Skeletal muscle satellite cell (primary cell): Measurements from ENCODE around the gene DPP9.

Experiments used
- H3K27me3 ChIP-seq: 2 replicates; pipeline ENCODE4 v1.7.0; 2013; ENCODE audit warnings: low read length; ENCODE audit not compliant: control insufficient read depth, insufficient read depth
- H3K36me3 ChIP-seq: 2 replicates; pipeline ENCODE4 v1.7.0; 2013; ENCODE audit warnings: mild to moderate bottlenecking, control low read depth, low read length; ENCODE audit not compliant: insufficient read depth
- H3K4me1 ChIP-seq: 2 replicates; pipeline ENCODE4 v1.7.0; 2013; ENCODE audit warnings: low read length; ENCODE audit not compliant: control insufficient read depth, insufficient read depth
- H3K4me2 ChIP-seq: 2 replicates; pipeline ENCODE4 v1.7.0; 2013; ENCODE audit warnings: mild to moderate bottlenecking, low read length
- H3K4me3 ChIP-seq: 2 replicates; pipeline ENCODE4 v1.7.0; 2013; ENCODE audit warnings: low read length
- H3K9ac ChIP-seq: 2 replicates; pipeline ENCODE4 v1.7.0; 2013; ENCODE audit warnings: mild to moderate bottlenecking, low read depth, low read length, moderate library complexity
- H3K9me3 ChIP-seq: replicated peaks from 2 replicates; pipeline ENCODE4 v1.7.0; 2013; ENCODE audit warnings: mild to moderate bottlenecking, control low read depth, low read length

The DPP9 gene

DNA sequence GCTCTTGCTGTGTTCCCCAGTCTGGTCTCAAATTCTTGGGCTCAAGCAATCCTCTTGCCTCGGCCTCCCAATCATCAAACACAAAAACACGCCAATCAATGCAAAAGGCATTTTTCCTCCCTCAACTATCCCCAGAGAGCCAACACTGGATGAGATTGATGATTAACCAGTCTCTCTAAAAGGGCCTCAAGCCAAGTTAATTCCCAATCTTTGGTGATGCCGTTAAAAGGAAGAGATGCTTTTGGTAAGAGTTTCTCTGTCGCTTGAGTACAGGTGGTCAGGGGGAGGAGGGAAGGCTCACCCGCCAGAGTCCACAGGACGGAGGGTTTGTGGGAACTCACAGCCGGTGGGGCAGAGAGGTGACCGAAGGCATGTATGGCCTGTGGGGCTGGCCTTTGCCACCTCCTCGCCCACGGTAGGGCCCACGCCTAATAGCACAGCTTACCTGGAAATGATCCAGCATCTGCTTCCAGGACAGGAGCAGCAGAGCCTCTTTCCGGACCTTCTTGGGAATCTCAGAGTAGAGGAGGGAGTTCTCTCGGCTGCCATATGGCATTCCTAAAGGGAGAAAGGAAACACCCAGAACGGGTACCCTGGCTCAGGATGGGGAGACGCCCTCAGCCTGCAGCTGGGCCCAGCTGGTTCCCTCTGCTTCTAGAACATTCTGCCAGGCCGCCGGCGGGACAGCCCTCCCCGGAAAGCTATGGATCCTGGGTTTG, 18.1 kb downstream of the DPP9 start:
- Histone ChIP-seq H3K36me3 (peaks cover 58% of the 10 kb centered on the region), H3K4me1 (peaks cover 62% of the 10 kb centered on the region), H3K4me3 (no peak overlapping the region), H3K4me2 (no peak overlapping the region), H3K27me3 (no peaks in the 10 kb centered on the region), H3K9ac (peak overlapping the region; percentile 6), H3K9me3 (no peaks in the 10 kb centered on the region)

DNA sequence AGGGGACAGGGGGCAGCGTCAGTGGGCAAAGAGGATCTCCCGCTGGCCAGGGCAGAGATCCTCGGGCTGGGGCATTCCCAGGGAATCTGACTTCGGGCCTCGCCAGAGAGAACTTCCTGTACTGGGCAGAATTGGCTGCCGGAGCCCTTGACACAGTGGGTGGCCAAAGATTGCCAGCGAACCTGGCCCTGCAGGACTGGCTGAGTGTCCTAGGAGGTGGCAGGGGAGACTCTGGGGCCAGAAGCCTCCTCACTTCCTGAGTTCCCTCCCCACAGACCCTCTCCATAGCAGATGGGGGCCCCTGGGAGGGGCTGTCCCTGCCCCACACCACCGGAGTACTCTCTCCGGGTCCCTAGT, 19.3 kb downstream of the DPP9 start:
- Histone ChIP-seq H3K36me3 (peaks cover 64% of the 10 kb centered on the region), H3K4me2 (no peak overlapping the region), H3K27me3 (no peaks in the 10 kb centered on the region), H3K4me3 (no peak overlapping the region), H3K4me1 (peaks cover 49% of the 10 kb centered on the region), H3K9me3 (no peaks in the 10 kb centered on the region), H3K9ac (peak overlapping the region; percentile 42)

DNA sequence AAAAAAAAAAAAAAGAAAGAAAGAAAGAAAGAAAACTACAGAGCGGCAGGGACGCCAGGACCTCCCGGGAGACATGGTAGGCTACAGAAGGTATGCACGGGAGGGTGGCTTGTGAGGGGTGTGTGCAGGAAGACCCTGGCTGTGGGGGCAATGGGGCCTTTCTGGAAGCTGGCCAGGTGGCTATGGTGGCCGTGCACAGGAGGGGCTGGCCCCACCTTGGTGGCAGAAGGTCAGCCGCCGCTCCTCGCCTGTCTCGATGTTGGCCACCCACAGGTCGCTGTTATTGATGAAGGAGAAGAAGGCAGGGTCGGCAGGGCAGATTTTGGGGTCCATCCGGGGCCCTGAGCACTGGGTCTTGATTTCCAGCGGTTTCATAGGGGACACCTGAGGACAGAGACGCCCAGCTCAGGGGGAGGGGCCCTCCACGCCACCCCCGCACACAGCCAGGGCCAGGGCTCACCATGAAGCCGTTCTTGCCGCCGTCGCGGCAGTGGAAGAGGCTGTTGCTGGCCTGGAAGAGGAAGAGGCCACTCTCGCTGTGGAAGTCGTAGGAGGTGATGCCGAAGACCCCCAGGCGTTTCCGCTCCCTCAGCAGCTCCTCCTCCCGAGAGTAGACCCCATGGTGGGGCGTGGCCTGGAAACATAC, 19.8 kb downstream of the DPP9 start:
- Histone ChIP-seq H3K9ac (peak overlapping the region; percentile 42), H3K27me3 (no peaks in the 10 kb centered on the region), H3K4me2 (no peak overlapping the region), H3K4me1 (peaks cover 44% of the 10 kb centered on the region), H3K36me3 (peaks cover 66% of the 10 kb centered on the region), H3K9me3 (no peaks in the 10 kb centered on the region), H3K4me3 (no peak overlapping the region)

DNA sequence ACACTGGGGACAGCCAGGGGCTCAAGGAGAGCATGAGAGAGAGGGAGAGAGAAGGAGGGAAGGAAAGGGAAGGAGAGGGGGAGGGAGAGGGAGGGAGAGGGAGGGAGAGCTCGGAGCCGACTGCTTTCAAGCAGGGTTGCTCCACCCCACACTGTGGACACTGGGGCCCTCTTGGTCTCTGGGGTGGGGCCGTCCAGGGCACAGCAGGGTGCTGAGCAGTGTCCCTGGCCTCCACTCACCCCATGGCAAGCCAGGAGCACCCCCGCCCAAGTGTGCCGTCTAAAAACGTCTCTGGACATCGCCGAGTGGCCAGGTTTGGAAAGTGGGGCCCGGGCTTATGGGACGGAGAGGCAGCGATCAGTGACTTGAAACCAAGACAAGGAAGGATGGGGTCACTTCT, 20.9 kb downstream of the DPP9 start:
- Histone ChIP-seq H3K4me1 (peaks cover 34% of the 10 kb centered on the region), H3K9ac (no peak overlapping the region), H3K4me2 (no peak overlapping the region), H3K9me3 (no peaks in the 10 kb centered on the region), H3K27me3 (no peaks in the 10 kb centered on the region), H3K36me3 (peaks cover 74% of the 10 kb centered on the region), H3K4me3 (no peak overlapping the region)

DNA sequence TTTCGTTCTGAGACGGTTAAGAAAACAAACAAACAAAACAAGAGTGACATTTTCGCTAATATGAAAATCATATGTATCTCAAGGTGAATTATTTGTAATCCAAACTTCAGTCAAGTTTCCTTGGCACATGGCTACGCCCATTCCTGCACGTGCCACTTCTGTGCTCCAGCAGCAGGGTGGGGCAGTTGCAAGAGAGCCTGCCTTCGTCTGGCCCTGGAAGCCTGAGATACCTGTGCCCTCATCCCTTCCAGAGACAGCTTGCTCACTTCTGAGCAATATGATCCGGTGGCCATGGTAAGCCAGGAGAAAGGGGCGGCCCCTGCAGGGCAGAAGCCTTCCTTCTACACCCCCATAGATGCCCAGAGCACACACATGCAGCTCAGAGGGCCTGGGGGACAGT, 22.1 kb downstream of the DPP9 start:
- Histone ChIP-seq H3K27me3 (no peaks in the 10 kb centered on the region), H3K9me3 (no peaks in the 10 kb centered on the region), H3K4me2 (no peak overlapping the region), H3K4me3 (no peak overlapping the region), H3K4me1 (peaks cover 34% of the 10 kb centered on the region), H3K9ac (no peak overlapping the region), H3K36me3 (peaks cover 75% of the 10 kb centered on the region)

DNA sequence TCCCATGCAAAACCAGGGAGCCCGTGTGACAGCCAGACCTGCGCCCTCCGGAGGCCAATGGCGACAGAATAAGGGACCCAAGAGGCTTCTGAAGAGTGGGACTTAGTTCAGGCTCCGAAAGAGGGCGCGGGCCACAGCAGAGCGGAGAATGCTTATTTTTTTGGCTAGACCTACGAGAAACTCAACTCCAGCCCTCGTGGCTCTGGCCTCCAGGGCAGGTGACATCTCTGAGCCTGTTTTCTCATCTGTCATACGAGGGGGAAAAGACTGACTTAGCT, 23.0 kb downstream of the DPP9 start:
- no peak overlapping the region for H3K4me2 ChIP-seq
- H3K36me3 ChIP-seq, result peaks cover 74% of the 10 kb centered on the region
- H3K27me3 ChIP-seq, result no peaks in the 10 kb centered on the region
- H3K9me3 ChIP-seq, result no peaks in the 10 kb centered on the region
- H3K4me1 ChIP-seq, result peaks cover 38% of the 10 kb centered on the region
- no peak overlapping the region for H3K4me3 ChIP-seq
- H3K9ac ChIP-seq, result no peak overlapping the region

DNA sequence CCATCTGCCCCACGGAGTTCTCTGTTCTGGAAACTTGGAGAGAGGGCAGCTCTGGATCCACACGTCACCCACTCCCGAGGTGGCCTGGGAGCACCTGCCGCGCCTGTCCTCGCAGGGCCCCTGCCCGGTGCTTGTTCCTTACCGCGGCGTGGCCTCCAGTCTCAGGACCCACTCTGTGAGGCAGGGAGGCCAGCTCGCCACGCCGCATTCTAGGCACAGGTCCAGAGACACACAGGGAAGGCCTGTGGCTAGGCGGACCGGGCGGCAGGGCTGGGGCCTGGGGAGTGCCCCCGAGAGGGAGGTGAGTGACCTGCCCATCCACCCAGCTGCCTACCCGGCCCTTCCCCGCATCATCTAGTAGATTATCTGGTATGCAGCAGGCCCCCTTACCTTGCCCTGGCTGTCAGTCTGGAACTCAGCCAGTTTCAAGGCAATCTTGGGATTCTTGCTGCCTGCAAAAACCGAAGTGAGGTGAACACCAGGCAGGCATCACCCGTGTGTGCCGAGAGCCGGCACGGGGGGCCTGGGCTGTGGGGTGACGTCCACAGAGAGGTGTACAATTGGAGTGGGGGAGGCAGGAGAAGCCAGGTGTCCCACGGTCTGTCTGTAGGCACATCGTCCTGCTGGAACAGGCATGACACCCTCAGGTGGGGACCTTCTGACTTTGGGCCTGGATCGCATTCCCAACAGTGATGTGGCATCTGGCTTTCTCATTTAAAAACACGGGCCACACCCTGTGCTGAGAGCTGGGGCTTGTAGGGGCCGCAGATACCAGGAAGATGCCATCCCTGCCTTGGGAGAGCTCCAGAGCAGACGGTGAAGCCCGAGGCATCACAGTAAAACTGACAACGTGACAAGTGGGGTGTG, 23.6 kb downstream of the DPP9 start:
- H3K36me3 ChIP-seq, result peaks cover 73% of the 10 kb centered on the region
- no peaks in the 10 kb centered on the region for H3K27me3 ChIP-seq
- peaks cover 38% of the 10 kb centered on the region for H3K4me1 ChIP-seq
- no peak overlapping the region for H3K4me2 ChIP-seq
- no peak overlapping the region for H3K4me3 ChIP-seq
- H3K9me3 ChIP-seq, result no peaks in the 10 kb centered on the region
- H3K9ac ChIP-seq, result no peak overlapping the region

DNA sequence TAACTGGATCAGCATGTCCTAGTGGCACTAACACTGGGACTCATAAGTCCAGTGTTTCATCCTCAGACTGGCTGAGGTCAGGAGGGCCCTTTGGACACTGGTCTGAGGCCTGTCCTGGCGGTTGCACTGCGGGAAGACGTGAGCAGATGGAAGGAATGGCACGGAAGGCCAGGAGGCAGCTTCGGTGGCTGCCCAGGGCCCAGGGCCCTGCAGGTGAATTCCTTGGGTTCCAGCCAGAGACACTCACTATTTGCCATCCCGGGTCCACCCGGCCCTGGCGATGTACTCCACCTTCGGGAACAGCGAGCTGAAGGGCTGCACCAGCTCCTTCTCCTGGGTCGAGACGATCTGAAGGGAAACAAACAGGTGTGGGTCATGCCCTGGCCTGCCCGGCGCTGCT, 26.3 kb downstream of the DPP9 start:
- Histone ChIP-seq H3K4me3 (peak overlapping the region; percentile 24), H3K27me3 (no peaks in the 10 kb centered on the region), H3K36me3 (peaks cover 75% of the 10 kb centered on the region), H3K4me1 (peaks cover 52% of the 10 kb centered on the region), H3K4me2 (no peak overlapping the region), H3K9me3 (no peaks in the 10 kb centered on the region), H3K9ac (peak overlapping the region; percentile 18)

DNA sequence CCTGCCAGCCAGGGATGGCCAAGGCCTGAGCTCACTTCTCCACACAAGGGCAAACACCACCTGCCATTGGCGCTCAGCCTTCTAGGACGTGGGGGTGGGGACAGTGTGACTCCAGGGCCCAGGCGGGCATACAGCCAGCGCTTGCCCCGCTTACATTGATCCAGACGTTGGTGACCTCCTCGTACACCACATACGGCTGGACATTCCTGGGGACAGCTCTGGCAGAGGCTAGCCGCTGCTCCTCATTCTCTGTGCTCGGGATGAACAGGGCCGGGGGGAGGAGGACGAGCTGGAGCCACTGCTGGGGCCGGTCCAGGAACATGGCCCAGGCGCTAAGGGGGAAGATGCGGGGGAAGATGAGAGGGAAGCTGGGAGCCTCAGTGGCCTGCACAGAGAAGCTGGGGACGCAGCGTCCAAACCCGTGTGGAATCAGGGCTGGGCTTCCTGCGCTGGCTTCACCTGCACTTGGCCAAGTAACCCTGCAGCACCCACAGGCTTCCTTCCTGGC, 28.4 kb downstream of the DPP9 start:
- Histone ChIP-seq H3K9me3 (no peaks in the 10 kb centered on the region), H3K4me2 (peak overlapping the region; percentile 11), H3K36me3 (peaks cover 68% of the 10 kb centered on the region), H3K4me1 (peaks cover 55% of the 10 kb centered on the region), H3K9ac (peak overlapping the region; percentile 9), H3K27me3 (no peaks in the 10 kb centered on the region), H3K4me3 (no peak overlapping the region)

DNA sequence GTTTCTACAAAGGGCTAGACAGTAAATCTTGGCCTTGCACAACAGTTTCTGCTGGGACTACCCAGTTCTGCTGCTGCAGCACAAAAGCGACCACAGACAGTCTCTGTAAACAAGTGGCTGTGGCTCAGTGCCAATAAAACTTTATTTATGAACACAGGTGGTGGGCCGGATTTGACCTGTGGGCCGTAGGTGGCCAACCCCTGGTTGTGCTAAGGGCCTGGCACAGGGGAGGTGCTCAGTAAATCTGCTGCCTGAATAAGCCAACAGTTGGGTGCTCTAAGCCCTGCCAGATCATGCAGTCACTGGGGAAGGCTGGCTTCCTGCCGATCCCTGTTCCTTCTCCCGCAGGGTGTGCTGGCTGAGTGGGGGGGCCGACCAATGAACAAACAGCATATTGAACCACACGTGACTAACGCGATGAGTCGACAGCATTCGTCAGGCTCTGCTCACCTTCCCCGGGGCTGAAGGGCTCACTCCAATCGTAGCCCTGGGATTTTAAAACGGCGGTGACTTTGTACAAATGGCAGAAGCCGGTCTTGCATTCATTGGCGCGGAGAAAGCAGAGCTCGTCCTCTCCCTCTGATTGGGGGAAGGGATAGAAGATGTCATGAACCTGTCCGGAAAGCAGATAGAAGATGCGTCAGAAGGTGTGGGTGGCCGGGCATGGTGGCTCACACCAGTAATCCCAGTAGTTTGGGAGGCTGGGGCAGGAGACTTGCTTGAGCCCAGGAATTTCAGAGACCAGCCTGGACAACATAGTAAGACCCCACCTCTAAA, 29.2 kb downstream of the DPP9 start:
- H3K27me3 ChIP-seq, result no peaks in the 10 kb centered on the region
- peaks cover 68% of the 10 kb centered on the region for H3K36me3 ChIP-seq
- H3K9ac ChIP-seq, result peak overlapping the region; percentile 32
- no peak overlapping the region for H3K4me3 ChIP-seq
- H3K9me3 ChIP-seq, result no peaks in the 10 kb centered on the region
- peak overlapping the region; percentile 21 for H3K4me2 ChIP-seq
- H3K4me1 ChIP-seq, result peaks cover 55% of the 10 kb centered on the region
